ENCODE measurements around the gene ULK2.

GRCh38 chr17:19763416-19763815, 104.3 kb downstream of the ULK2 start:
- TF ChIP-seq, protein P1, sequence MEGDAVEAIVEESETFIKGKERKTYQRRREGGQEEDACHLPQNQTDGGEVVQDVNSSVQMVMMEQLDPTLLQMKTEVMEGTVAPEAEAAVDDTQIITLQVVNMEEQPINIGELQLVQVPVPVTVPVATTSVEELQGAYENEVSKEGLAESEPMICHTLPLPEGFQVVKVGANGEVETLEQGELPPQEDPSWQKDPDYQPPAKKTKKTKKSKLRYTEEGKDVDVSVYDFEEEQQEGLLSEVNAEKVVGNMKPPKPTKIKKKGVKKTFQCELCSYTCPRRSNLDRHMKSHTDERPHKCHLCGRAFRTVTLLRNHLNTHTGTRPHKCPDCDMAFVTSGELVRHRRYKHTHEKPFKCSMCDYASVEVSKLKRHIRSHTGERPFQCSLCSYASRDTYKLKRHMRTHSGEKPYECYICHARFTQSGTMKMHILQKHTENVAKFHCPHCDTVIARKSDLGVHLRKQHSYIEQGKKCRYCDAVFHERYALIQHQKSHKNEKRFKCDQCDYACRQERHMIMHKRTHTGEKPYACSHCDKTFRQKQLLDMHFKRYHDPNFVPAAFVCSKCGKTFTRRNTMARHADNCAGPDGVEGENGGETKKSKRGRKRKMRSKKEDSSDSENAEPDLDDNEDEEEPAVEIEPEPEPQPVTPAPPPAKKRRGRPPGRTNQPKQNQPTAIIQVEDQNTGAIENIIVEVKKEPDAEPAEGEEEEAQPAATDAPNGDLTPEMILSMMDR (conservative IDR thresholded peaks at IDR 0.05; ENCODE audit: low read length), result no peak
- no peak for TF ChIP-seq EZH2phosphoT487 (IDR thresholded peaks at IDR 0.05; ENCODE audit: borderline replicate concordance)

Data from Loucy (cell line).